ENCODE measurements around the gene MDM4. TPM values are rescaled to one million over a fixed set of nuclear protein-coding genes. Genes with fewer than 3 reads are reported as not detected.

The MDM4 gene
- total RNA-seq, 1 experiment from 2014 or later: 42.1 TPM

DNA sequence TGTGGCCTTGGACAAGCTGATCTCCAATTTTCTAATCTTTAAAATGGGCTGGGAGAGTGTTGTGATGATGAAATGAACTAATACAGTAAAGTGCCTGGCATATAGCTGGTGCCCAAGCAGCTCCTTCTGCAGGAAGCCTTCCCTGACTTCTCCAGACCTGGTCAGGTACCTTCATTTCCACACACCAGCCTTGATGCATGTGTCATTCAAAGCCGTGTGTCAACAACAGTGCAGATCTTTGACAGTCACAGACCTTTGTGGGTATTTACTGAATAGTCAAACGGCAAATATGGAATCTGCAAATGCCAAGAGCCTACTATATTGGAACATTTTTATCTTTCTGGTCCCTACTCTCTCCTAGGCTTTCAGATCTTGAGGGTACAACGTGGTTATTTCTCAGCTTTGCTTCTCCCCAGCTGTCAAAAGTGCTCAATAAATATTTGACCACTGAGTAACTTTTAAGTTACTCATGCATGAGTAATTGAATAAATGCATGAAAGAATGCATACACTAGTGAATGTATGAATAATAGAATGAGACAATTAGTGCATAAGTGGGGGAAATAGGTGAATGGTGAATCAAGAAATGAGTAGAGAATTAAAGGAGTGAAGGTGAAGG is 75.4 kb downstream of the MDM4 start:
- TF ChIP-seq TCF7L2 (IDR thresholded peaks at IDR 0.05; ENCODE audit: low read depth, low read length): no peak
- TF ChIP-seq, protein P1, sequence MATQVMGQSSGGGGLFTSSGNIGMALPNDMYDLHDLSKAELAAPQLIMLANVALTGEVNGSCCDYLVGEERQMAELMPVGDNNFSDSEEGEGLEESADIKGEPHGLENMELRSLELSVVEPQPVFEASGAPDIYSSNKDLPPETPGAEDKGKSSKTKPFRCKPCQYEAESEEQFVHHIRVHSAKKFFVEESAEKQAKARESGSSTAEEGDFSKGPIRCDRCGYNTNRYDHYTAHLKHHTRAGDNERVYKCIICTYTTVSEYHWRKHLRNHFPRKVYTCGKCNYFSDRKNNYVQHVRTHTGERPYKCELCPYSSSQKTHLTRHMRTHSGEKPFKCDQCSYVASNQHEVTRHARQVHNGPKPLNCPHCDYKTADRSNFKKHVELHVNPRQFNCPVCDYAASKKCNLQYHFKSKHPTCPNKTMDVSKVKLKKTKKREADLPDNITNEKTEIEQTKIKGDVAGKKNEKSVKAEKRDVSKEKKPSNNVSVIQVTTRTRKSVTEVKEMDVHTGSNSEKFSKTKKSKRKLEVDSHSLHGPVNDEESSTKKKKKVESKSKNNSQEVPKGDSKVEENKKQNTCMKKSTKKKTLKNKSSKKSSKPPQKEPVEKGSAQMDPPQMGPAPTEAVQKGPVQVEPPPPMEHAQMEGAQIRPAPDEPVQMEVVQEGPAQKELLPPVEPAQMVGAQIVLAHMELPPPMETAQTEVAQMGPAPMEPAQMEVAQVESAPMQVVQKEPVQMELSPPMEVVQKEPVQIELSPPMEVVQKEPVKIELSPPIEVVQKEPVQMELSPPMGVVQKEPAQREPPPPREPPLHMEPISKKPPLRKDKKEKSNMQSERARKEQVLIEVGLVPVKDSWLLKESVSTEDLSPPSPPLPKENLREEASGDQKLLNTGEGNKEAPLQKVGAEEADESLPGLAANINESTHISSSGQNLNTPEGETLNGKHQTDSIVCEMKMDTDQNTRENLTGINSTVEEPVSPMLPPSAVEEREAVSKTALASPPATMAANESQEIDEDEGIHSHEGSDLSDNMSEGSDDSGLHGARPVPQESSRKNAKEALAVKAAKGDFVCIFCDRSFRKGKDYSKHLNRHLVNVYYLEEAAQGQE (IDR thresholded peaks at IDR 0.05; ENCODE audit: insufficient read depth in 1 of 2, low read depth in 2 of 2, low read length in 1 of 2): no peak
- no peak for TF ChIP-seq SIN3A (IDR thresholded peaks at IDR 0.05; ENCODE audit: borderline replicate concordance, insufficient read depth, low read depth, low read length)
- TF ChIP-seq, protein P2, sequence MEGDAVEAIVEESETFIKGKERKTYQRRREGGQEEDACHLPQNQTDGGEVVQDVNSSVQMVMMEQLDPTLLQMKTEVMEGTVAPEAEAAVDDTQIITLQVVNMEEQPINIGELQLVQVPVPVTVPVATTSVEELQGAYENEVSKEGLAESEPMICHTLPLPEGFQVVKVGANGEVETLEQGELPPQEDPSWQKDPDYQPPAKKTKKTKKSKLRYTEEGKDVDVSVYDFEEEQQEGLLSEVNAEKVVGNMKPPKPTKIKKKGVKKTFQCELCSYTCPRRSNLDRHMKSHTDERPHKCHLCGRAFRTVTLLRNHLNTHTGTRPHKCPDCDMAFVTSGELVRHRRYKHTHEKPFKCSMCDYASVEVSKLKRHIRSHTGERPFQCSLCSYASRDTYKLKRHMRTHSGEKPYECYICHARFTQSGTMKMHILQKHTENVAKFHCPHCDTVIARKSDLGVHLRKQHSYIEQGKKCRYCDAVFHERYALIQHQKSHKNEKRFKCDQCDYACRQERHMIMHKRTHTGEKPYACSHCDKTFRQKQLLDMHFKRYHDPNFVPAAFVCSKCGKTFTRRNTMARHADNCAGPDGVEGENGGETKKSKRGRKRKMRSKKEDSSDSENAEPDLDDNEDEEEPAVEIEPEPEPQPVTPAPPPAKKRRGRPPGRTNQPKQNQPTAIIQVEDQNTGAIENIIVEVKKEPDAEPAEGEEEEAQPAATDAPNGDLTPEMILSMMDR (IDR thresholded peaks at IDR 0.05): no peak
- TF ChIP-seq POLR2AphosphoS5 (IDR thresholded peaks at IDR 0.05; ENCODE audit: low read depth, low read length): no peak
- H3K27me3 ChIP-seq (ENCODE audit: control insufficient read depth, insufficient read depth, low read length): no peaks in the 10 kb centered on the region
- DNase-seq (ENCODE audit: low read depth, low spot score): peak; percentile 85
- no peak overlapping the region for H3K27ac ChIP-seq (ENCODE audit: low read length)
- in situ Hi-C loops (cut with HindIII; ENCODE audit: low pct_unique_long_range_greater_than_20kb, low sequenced_read_pairs) (no loop called here), intact Hi-C loops (cut with micrococcal nuclease; ENCODE audit: unreplicated experiment) (no loop called here)
- ATAC-seq: peak; percentile 89
- peaks cover 7% of the 10 kb centered on the region for H3K4me1 ChIP-seq (ENCODE audit: control insufficient read depth, insufficient read depth, low read length)
- no peaks in the 10 kb centered on the region for H3K36me3 ChIP-seq (ENCODE audit: control insufficient read depth, insufficient read depth, low read length)
- POLR2A ChIA-PET: no interaction called here
- BruUV-seq (replicated peaks): no TSS peak
- CTCF ChIA-PET: no interaction called here
- H3K4me3 ChIP-seq (ENCODE audit: low read depth in 2 of 2, low read length in 2 of 2): no peak overlapping the region
- H3K9me3 ChIP-seq (ENCODE audit: control insufficient read depth, insufficient read depth, low read depth, low read length): no peaks in the 10 kb centered on the region

DNA sequence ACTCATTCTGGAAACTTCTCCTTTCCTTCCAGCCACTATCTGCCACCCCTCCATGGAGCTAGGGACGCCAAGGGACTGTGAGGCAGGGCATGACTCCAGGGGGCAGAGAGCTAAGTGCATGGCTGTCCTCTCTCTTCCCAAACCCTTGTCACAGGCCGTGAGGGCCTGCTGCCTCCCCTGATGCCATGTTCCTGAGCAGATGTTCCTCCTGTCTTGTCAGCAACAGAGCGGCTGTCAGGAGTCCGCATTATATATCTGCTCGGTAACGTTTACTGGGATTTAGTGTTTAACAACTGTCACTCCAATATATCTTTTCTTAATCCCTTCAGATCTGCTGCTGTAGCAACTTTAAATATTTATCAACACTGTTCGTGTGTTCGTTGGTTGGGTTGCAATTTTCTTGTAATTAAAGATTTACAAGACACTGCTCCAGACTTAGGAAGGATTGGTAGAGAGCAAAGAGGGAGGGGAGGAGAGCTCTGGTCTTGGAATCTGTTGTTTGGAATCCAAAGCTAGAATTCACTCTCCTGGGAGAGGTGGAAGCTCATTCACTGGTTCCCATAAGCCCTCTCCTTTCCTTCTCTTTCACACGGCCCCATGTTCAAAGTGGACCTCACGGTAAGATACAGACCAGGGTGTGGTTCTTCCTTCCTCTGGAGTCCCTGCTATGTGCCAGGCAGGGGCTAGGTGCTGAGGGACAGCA is 76.2 kb downstream of the MDM4 start:
- H3K27me3 ChIP-seq (ENCODE audit: control insufficient read depth, insufficient read depth, low read length): no peaks in the 10 kb centered on the region
- BruUV-seq (replicated peaks): no TSS peak
- no peak for ATAC-seq
- no peak for DNase-seq (ENCODE audit: low read depth, low spot score)
- no peaks in the 10 kb centered on the region for H3K36me3 ChIP-seq (ENCODE audit: control insufficient read depth, insufficient read depth, low read length)
- CTCF ChIA-PET: no interaction called here
- in situ Hi-C loops (cut with HindIII; ENCODE audit: low pct_unique_long_range_greater_than_20kb, low sequenced_read_pairs): no loop called here
- no peak for TF ChIP-seq POLR2AphosphoS5 (IDR thresholded peaks at IDR 0.05; ENCODE audit: low read depth, low read length)
- no peak for TF ChIP-seq SIN3A (IDR thresholded peaks at IDR 0.05; ENCODE audit: borderline replicate concordance, insufficient read depth, low read depth, low read length)
- POLR2A ChIA-PET: no interaction called here
- peaks cover 7% of the 10 kb centered on the region for H3K4me1 ChIP-seq (ENCODE audit: control insufficient read depth, insufficient read depth, low read length)
- H3K9me3 ChIP-seq (ENCODE audit: control insufficient read depth, insufficient read depth, low read depth, low read length): no peaks in the 10 kb centered on the region
- no peak overlapping the region for H3K4me3 ChIP-seq (ENCODE audit: low read depth in 2 of 2, low read length in 2 of 2)
- H3K27ac ChIP-seq (ENCODE audit: low read length): no peak overlapping the region
- intact Hi-C loops (cut with micrococcal nuclease; ENCODE audit: unreplicated experiment): no loop called here
